HG03175 (cell line): ENCODE results near the gene TPPP2.
"Not testable (repeated sequence)": the region's sequence is repeated elsewhere in the genome, so short reads cannot be mapped to it uniquely, and the experiment has no call there.

Experiments used
- ATAC-seq: cut with Tn5 transposase; IDR thresholded peaks from one replicate; pipeline ENCODE4 v1.9.1; 2021; ENCODE audit warnings: mild to moderate bottlenecking, moderate library complexity; ENCODE audit not compliant: unreplicated experiment

The TPPP2 gene

DNA sequence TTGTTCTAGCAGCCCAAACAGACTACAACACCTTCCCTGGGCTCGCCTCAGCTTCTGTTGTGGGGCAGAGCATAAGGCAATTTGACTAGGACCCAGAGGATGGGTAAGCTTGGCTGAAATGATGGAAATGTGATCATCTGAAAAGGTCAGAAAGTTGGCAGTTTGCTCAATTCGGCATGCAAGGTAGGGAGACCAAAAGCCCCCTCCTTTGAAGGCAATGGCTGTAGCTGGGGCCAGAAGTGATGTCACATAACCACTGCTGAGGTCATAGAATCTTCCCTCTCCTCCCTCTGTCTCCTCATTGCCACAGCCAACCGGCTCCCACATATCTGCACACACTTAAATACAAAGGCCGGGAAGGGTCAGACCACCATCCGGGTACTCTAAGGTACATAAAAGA is at the start of gene TPPP2:
Gene TPPP2 (plus strand): TSS at position 301 of the 400 bp plus-strand sequence. CDS start 365 bp downstream, outside the sequence.
- no peak for ATAC-seq

DNA sequence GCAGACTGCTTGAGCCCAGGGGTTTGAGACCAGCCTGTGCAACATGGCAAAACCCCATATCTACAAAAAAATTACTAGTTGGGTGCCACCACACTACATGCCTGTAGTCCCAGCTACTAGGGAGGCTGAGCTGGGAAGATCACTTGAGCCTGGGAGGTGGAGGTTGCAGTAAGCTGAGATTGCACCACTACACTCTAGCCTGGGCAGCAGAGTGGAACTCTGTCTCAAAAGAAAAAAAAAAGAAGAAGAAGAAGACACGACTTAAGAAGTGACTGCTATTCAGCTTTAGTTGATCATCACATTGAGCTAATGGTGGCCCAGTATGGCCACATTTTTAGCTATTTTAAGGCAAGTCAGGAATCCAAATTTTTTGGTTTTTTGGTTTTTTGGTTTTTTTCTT is 49.1 kb upstream of the TPPP2 start:
- no peak for ATAC-seq

DNA sequence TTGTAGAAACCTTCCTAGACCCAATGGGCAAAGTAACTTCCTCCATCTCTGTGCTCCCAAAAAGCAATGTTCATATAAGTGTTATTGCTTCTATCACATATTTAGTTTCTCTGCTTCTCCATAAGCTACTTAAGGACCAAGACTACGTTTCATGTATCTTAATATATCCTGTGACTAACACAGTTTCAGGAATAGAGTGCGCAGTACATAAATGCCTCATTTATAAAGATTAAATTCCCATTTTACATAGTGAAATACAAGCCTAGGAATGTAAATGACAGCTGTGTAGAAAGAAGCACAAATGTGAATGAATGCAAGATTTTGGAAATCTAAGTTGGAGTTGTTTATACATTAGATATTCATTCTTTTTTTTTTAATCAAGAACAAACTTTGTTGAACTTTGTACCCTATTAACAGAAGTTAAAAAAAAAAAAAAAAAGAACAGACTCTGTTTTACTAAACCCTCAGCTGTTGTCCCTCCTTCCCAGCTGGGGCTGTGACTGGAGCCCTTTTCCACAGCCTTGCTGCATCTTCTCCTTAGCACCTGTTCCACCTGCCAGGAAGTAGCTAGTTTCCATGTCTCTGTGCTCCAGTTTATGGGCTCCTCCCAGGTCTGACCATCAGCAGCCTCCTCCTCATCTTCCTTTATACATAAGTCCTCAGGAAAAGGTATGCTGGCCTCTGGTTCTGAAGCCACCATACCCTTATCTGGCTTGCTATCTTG is 47.2 kb upstream of the TPPP2 start:
- no peak for ATAC-seq

DNA sequence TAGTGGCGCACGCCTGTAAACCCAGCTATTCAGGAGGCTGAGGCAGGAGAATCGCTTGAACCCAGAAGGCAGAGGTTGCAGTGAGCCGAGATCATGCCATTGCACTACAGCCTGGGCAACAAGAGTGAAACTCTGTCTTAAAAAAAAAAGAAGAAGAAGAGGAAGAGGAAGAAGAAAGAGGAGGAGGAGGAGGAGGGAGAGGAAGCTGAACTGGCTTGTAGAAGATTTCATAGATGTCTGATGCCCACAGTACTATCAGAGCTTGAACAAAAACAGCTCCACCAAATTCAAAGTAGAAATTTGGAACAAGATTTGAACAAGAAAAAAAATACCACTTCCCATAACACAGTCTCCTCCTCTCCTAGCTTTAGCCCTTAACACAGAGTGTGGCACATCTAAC is 44.4 kb upstream of the TPPP2 start:
- ATAC-seq: not testable (repeated sequence)

DNA sequence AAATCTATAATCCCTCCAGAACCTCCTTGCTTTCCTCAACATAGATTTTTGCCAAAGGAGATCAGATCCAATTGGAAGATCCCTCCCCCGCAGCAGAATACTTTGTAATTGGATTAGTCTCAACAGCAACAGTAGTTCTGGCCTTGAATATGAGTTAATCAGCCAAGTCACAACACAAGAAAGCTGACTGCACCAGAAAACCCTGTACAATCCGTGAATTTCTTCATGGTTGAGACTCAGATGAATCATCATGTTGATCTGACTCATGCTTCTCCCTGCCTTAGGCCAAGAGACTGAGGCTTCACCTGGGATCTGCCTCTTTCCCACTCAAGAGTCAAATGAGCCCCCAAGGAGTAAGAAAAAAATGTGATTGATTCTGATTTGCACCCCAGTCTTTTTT is 43.2 kb upstream of the TPPP2 start:
- no peak for ATAC-seq

DNA sequence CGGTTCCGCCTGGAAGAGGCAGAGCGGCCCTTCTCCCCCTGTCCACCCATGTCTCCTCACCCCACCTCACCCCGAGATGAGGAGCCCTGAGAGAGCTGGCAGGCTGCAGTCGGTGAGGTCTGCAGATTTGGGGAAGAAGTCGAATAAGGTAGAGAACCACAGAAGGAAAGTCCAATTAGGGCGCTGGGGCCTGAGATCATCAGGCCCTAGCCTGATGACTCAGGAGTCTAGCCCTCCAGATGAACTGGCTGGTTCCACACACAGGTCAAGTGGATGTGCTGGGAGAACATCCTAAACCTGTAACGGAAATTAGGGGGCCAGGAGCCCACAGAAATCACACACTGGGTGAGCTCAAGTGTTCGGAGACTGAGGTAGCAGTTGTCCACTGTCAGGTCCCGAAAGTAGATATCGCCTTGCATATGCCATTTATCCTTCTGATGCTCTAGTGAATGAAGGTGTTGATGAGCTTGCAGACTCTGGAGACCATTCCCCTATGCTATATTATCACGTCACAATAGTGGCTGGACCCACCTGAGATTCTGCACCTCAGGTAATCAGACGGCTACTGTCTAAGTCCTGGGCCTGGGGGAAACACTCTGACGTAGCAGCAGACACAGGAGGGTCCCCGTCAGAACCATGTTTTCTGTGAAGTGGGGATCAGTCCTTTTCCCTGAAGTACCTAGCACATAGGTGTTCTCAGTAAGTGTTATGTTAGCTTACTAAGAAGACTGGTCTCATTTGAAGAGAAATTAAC is 41.1 kb upstream of the TPPP2 start:
- ATAC-seq: no peak

DNA sequence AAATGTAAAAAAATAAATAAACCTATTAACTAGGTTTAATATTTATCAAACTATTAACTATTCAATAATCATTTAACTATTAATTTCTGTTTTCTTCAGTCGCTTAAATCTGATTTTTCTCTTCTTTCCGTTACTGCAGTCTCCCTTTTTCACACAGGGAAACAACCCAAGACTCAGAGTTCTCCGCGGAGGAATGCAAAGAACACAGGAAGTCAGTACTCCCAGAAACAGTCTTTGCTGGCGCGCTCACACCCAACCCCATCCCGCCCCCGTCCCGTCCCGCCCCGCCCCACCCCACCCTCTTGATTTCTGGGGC is 40.6 kb upstream of the TPPP2 start:
- no peak for ATAC-seq

DNA sequence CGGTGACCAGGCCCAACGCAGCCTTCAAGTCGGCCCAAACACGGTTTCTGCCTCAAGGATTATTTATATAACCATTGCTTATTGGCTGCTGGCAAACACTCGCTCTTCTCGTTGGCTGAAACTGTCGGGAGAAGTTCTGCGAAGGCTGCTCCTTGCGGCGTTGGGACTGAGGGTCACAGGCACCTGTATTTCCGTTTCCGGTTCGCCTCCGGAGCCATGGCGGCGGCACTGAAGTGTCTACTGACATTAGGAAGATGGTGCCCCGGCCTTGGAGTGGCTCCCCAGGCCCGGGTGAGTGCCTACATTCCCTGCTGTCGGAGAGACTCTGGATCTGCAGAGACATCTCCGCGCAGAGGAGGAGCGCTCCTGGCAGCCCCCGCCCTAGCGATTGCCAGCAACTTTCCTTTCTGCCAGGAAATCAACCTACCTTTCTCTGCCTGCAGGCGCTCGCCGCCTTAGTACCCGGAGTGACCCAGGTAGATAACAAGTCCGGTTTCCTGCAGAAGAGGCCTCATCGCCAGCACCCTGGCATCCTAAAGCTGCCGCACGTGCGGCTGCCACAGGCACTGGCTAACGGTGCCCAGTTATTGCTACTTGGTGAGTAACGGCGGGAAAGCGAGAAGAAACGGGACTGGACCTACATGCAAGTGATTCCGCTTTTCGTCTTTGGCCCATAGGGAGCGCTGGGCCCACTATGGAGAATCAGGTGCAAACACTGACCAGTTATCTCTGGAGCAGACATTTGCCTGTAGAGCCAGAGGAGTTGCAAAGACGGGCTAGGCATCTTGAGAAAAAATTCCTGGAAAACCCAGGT is 40.0 kb upstream of the TPPP2 start, which contains the start of gene METTL17:
Gene METTL17 (plus strand): TSS at position 194 of the 814 bp plus-strand sequence. CDS start 23 bp downstream, at position 217.
- ATAC-seq: peak; percentile 96

DNA sequence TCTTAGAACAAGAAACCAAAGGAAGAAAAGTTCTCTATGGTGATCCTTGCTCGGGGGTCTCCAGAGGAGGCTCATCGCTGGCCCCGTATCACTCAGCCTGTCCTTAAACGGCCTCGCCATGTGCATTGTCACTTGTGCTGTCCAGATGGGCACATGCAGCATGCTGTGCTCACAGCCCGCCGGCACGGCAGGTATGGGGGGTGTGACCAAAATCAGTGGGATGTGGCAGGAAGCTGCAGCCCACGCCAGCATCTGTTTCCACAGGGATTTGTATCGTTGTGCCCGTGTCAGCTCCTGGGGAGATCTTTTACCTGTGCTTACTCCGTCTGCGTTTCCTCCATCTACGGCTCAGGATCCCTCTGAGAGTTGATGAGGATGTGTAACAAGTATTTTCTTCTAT is 33.5 kb upstream of the TPPP2 start:
- no peak for ATAC-seq

DNA sequence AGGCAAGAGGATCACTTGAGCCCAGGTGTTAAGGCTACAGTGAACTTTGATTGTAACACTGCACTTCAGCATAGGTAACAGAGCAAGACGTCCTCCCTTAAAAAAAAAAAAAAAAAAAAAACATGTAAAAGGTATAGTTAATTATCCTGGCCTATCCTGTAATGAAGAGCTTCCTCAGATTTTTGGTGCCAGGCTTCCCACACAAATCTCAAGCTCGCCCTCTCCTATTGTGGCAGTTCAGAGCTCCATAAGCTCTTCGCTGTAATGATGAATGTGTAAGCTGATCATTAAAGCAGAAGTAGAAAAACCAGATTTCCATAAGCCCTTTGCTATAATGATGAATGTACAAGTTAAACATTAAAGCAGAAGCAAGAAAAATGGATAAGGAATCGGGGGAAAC is 32.9 kb upstream of the TPPP2 start:
- no peak for ATAC-seq

DNA sequence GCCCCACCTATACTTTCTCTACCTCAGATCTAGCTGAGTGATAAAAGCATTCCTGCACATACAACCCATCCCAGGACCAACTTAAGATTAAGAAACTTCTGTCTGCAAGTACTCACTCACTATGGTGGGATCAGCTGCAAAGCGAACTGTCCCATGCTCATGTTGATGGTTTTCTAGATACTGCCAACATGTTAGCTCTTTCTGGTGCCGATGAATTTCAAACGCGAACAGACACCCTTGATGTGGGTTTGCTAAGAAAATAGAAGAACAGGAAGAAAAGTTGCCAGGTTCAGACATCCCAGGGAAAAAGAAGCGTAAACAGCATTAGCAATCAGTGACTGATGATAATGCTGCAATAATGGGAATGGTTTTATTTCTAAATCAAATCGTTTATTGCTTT is 32.5 kb upstream of the TPPP2 start:
- ATAC-seq: no peak

DNA sequence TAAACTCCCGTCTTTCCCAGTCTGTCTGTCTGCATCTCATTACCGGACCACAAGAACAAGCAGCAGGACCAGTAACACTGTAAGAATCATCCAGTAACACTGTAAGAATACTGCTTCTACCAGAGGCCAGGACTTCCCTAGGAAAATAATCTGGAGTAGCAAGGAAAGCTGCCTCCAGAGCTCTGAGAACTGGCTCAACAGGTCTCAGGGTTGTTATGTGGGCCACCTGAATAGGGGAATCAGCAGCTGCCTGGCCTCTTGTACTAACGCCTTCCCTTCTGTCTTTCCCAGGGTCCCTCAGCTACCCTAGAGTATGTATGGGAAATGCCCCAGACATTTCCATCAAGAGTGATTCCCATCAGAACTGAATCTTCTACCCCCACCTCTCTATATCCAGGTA is 31.9 kb upstream of the TPPP2 start:
- ATAC-seq: no peak

DNA sequence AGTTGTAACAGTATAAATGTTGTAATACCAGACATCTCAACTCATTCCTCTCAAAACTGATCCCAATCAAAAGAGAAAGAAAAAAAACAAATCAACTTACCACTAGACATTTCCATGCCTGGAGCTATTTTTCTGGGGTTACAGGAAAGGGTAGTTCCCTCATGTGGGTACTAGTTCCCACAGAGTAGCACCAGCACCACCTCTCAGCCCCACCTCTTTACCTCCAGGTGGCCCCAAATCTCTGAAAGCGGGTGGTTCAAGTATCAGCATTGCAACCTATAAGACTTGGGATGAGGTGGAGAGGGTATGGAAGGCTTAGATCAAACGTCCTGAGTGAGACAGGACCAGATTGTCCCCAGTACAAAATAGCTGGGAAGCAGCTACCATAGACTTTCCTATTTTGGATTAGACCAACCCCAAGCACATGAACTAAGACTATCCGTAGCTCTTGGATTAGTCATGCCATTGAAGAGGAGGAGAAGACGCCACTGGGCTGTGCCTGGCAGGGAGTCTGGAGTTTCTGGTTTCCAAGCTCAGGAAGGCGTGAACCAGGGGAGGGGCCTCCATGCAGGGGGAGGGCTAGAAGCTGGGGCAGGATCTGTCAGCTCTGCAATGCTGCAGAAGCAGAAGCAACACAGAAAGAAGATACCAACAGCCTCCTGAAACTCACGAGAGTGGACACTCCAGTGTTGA is 31.2 kb upstream of the TPPP2 start, which contains the start of gene SLC39A2:
Gene SLC39A2 (plus strand): TSS at position 620 of the 693 bp plus-strand sequence. CDS start 154 bp downstream, outside the sequence.
- ATAC-seq: no peak

DNA sequence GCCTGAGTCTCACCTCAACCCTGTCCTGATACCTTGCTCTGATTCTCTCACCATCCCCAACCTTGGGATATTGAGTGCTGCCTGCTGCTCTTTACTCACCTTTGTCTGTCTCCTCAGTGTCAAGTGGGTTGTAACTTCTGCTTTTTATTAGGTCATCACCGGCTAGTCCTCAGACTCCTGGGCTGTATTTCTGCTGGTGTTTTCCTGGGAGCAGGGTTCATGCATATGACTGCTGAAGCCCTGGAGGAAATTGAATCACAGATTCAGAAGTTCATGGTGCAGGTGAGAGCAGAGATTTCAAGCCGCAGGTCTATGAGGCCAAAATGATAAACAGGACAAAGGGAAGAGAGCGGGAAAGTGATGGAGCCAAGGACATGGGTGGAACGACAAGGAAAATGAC is 30.4 kb upstream of the TPPP2 start:
- ATAC-seq: no peak

DNA sequence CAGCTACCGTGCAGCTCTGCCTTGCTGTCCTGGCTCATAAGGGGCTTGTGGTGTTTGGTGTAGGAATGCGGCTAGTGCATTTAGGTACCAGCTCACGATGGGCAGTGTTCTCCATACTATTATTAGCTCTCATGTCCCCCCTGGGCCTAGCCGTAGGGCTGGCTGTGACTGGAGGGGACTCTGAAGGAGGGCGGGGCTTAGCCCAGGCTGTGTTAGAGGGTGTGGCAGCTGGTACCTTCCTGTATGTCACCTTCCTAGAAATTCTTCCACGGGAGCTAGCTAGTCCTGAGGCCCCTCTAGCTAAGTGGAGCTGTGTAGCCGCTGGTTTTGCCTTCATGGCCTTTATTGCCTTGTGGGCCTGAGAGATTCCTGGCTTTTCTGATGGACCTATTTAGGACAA is 28.8 kb upstream of the TPPP2 start:
- no peak for ATAC-seq

DNA sequence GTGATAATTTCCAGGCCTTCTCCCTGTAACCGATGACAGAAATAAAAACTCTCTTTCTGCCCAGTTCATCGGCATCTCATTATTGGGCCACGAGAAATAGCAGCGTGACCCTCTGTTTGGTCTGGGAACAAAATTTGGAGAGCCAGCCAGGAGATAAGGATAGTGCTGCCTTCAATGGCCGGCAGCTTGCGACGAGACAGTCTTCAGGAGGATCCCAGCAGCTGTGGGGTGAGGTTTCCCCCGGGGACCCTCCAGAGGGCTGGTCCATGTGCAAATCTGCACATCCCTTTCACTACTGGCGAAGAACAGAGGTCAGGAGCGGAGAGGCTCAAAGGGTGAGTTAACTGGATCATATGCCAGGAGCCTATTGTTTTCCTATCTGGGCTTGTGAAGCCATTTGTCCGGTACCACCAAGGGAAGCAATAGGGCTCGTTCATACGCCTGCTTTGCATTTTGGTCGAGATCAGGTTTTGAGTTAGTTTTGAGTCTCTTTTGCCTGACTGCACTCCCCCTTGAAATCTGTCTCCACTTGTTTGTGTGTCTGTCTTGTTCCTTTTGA is 26.1 kb upstream of the TPPP2 start:
- ATAC-seq: no peak

DNA sequence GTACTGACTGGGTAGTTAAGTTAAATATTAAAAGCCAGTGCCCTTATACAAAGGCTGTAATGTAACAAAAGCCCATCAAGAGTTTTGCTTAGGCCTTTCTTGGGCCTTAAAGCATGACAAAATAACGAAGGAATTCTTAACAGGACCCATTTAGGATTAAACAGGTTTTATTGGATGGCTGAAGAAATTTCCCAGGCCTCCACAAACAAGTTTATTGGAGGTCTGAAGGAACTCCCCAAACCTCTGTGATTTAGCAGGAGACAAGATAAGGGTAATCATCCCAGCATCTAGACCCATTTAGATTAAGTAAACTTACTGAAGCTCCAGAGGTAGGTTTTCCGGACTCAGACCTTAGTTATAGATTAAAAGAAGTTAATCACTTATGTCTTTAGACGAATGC is 20.3 kb upstream of the TPPP2 start:
- not testable (repeated sequence) for ATAC-seq

DNA sequence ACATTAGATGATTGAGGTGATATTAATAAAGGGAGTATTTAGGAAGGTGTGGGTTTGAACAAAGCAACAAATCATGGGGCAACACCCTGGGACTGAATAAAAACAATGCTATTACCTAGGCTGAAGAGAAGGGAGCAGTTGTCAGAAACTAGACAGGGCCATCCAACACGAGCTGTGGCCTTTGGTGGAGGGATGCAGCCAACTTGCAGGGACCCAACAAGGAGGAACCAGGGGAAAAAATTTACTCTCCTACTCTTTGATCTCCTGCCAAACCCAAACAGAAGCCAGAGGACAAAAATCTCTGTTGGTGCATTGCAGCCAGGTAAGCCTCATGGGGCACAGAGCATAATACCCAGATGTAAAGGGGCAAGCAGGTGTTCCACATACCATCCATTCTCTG is 18.9 kb upstream of the TPPP2 start:
- ATAC-seq: no peak

DNA sequence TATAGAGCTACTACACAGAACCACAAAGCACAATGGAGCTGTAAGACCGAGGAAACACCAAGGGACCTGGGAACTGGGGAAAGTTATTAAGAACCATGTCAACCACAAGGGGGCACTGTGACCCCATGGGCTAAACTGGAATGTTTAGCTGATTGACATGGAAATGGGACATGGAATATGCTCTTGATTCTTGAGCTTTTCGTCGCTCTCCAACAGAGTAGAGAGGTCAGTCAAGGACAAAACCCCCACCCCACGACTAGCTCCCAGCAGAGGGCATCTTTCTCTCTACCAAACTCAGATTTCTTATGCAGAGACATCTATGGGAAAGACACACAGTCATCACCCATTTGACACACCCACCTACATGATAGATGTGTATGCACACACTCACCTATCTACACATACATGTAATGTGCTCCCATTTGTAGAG is 15.2 kb upstream of the TPPP2 start:
- ATAC-seq: peak; percentile 62

DNA sequence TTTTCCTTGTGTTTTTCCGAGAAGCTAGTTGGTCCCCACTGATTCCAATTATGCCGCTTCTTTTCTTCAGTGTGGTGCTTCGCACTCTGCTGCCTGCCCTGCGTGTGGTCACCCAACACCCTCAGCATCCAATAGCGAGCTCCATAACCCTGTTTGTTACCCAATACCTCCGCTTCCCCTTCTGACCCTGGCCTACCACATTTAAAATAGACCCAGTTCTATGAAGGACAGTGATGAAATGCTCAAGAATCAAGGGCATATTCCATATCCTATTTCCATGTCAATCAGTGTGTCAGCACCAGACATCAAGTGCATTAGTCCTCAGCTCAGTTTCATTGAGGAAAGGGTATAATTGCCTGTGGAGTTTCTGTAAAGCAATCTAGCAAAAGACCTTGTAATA is 14.7 kb upstream of the TPPP2 start:
- ATAC-seq: no peak
